H1 (cell line): Measurements from ENCODE around the gene WIPF3. TPM values are rescaled to one million over a fixed set of nuclear protein-coding genes. Genes with fewer than 3 reads are reported as not detected.

Experiments used
- ATF2 ChIP-seq: IDR thresholded peaks from 2 replicates; pipeline ENCODE4 v1.6.1; 2012; ENCODE audit warnings: low read length, inconsistent platforms
- HDAC6 ChIP-seq: IDR thresholded peaks from one replicate; pipeline ENCODE4 v1.7.1; 2012; ENCODE audit warnings: low read depth, mild to moderate bottlenecking, inconsistent platforms, low read length, moderate library complexity
- MAFK ChIP-seq: IDR thresholded peaks from 2 replicates; pipeline ENCODE4 v1.6.1; 2012; ENCODE audit warnings: low read depth, mild to moderate bottlenecking, improper control_type of control experiment, low read length
- SAP30 ChIP-seq: fragments of 300-600 bp; sonication (generic); IDR thresholded peaks from 2 replicates; pipeline ENCODE4 v1.7.1; 2012; ENCODE audit warnings: low read length, moderate library complexity, mild to moderate bottlenecking, inconsistent platforms; ENCODE audit not compliant: insufficient read depth, insufficient replicate concordance
- TBP ChIP-seq: IDR thresholded peaks from 2 replicates; pipeline ENCODE4 v1.6.1; 2011; ENCODE audit warnings: low read depth, low read length, improper control_type of control experiment
- polyA plus RNA-seq, 7 experiments: library from polyadenylated mRNA; depleted of rRNA in 3 of 7; stranded (reverse) in 5 of 7; unstranded in 2 of 7; fragments of >200 nt in 5 of 7; fragments of 200-250 nt in 2 of 7; gene quantifications; 1 replicate in 5 of 7; 2 replicates in 1 of 7; 4 replicates in 1 of 7; pipeline versions ENCODE4 v1.2.1 to v1.2.3, GENCODE V29; 2011 to 2013; ENCODE audit warnings: missing spikeins in 2 of 7, mixed read lengths in 2 of 7
- total RNA-seq: library from RNA; stranded (reverse); fragmentation: NEBNext Ultra II Directional; extraction: Animal tissue kit (Norgen Biotek cat#: 25700); gene quantifications from 2 replicates; pipeline ENCODE4 v1.2.1, GENCODE V29; 2021

Gene WIPF3
- total and polyA plus RNA-seq, 2 of the 8 experiments (the other 6 are each of a cell fraction or from before 2014, with no cell fraction given) = 5.0 to 12.1 TPM

GRCh38 chr7:29895559-29895958, 89.3 kb downstream of the WIPF3 start (continued):
- TF ChIP-seq MAFK = no peak
- no peak for TF ChIP-seq SAP30
- no peak for TF ChIP-seq ATF2
- TF ChIP-seq TBP = no peak
- TF ChIP-seq HDAC6 = no peak
